ENCODE results near the gene EPS8L2. TPM values are rescaled to one million over a fixed set of nuclear protein-coding genes. Genes with fewer than 3 reads are reported as not detected.

EPS8L2 gene
- total and polyA plus RNA-seq, 2 of the 4 experiments (the other 2 are of a cell fraction): 17.2 to 39.4 TPM

GRCh38 chr11:673866-674265 lies 32.2 kb upstream of the EPS8L2 start:
- H3K9ac ChIP-seq (ENCODE audit: low read depth, low read length): no peak overlapping the region
- no peak overlapping the region for H2BK120ac ChIP-seq (ENCODE audit: low read depth, low read length)
- no peak overlapping the region for H4K5ac ChIP-seq (ENCODE audit: low read depth, low read length)
- H2BK5ac ChIP-seq (ENCODE audit: low read depth, low read length, poor library complexity, severe bottlenecking): no peak overlapping the region
- no peak overlapping the region for H4K91ac ChIP-seq (ENCODE audit: insufficient read depth, low read depth, low read length)
- H3K14ac ChIP-seq (replicated peaks; ENCODE audit: low read depth, low read length): no peak overlapping the region
- no peak overlapping the region for H3K4me2 ChIP-seq (ENCODE audit: low read depth, low read length)
- no peaks in the 10 kb centered on the region; a peak in 2 of 4 replicates for H3K79me1 ChIP-seq (ENCODE audit: low read depth in 1 of 2, low read length in 2 of 2)
- in situ Hi-C loops (cut with MboI; ENCODE audit: low sequenced_read_pairs) (no loop called here), intact Hi-C loops (cut with micrococcal nuclease) (no loop called here), dilution Hi-C loops (cut with HindIII; ENCODE audit: low sequenced_read_pairs, unreplicated experiment) (no loop called here)
- BruUV-seq (replicated peaks): no TSS peak
- no peak overlapping the region for H2BK15ac ChIP-seq (ENCODE audit: low read depth, low read length)
- WGBS, 2 experiments (ENCODE audit: extremely low coverage in 2 of 2, insufficient read length in 1 of 2): 100% methylated on average over 1 of the region's 8 CpGs; no CpG with 5 or more reads in 1 of the 2 experiments
- ATAC-seq (ENCODE audit: low read depth) (no peak), DNase-seq (no peak)
- H3K4ac ChIP-seq (ENCODE audit: low read depth, low read length): no peak overlapping the region
- no peak overlapping the region for H3K18ac ChIP-seq (ENCODE audit: low read depth, low read length)
- H2AK9ac ChIP-seq (replicated peaks; ENCODE audit: low read depth, low read length, poor library complexity): no peak overlapping the region
- no peak overlapping the region for H2AFZ ChIP-seq (replicated peaks; ENCODE audit: low read length, poor library complexity)
- ChIA-PET POLR2A (ENCODE audit: unreplicated experiment) (no interaction called here), CTCF (no interaction called here)
- H4K20me1 ChIP-seq (ENCODE audit: insufficient read depth, low read length): no peaks in the 10 kb centered on the region; the same call in none of the 2 replicates
- no peak overlapping the region for H3K56ac ChIP-seq (ENCODE audit: extremely low read depth, insufficient read depth, low read length)
- H4K8ac ChIP-seq (ENCODE audit: low read depth in 2 of 2, low read length in 2 of 2): no peak overlapping the region
- TF ChIP-seq, protein P1, sequence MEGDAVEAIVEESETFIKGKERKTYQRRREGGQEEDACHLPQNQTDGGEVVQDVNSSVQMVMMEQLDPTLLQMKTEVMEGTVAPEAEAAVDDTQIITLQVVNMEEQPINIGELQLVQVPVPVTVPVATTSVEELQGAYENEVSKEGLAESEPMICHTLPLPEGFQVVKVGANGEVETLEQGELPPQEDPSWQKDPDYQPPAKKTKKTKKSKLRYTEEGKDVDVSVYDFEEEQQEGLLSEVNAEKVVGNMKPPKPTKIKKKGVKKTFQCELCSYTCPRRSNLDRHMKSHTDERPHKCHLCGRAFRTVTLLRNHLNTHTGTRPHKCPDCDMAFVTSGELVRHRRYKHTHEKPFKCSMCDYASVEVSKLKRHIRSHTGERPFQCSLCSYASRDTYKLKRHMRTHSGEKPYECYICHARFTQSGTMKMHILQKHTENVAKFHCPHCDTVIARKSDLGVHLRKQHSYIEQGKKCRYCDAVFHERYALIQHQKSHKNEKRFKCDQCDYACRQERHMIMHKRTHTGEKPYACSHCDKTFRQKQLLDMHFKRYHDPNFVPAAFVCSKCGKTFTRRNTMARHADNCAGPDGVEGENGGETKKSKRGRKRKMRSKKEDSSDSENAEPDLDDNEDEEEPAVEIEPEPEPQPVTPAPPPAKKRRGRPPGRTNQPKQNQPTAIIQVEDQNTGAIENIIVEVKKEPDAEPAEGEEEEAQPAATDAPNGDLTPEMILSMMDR (conservative IDR thresholded peaks at IDR 0.05; ENCODE audit: low read depth, low read length): no peak
- TF ChIP-seq NFE2L2 (IDR thresholded peaks at IDR 0.05; ENCODE audit: low read depth, low read length) (no peak), CEBPB (IDR thresholded peaks at IDR 0.05; ENCODE audit: low read depth, low read length) (no peak), RFX5 (IDR thresholded peaks at IDR 0.05; ENCODE audit: low read depth, low read length) (no peak), MAFK (IDR thresholded peaks at IDR 0.05; ENCODE audit: low read depth, low read length) (no peak), FOS (IDR thresholded peaks at IDR 0.05; ENCODE audit: low read depth, low read length) (no peak), CHD1 (IDR thresholded peaks at IDR 0.05; ENCODE audit: low read depth, low read length) (no peak), MAZ (IDR thresholded peaks at IDR 0.05; ENCODE audit: borderline replicate concordance, low read depth, low read length) (no peak), ELK1 (IDR thresholded peaks at IDR 0.05; ENCODE audit: borderline replicate concordance, low read depth, low read length) (no peak), SMC3 (IDR thresholded peaks at IDR 0.05; ENCODE audit: low read depth, low read length) (no peak), MXI1 (IDR thresholded peaks at IDR 0.05; ENCODE audit: borderline replicate concordance, low read depth, low read length) (no peak), BHLHE40 (IDR thresholded peaks at IDR 0.05; ENCODE audit: low read depth, low read length) (no peak), RCOR1 (IDR thresholded peaks at IDR 0.05; ENCODE audit: insufficient replicate concordance, low read length) (no peak), RAD21 (IDR thresholded peaks at IDR 0.05; ENCODE audit: low read length) (no peak), POLR2A (IDR thresholded peaks at IDR 0.05; ENCODE audit: low read depth, low read length) (no peak)
- TF ChIP-seq, protein P2, sequence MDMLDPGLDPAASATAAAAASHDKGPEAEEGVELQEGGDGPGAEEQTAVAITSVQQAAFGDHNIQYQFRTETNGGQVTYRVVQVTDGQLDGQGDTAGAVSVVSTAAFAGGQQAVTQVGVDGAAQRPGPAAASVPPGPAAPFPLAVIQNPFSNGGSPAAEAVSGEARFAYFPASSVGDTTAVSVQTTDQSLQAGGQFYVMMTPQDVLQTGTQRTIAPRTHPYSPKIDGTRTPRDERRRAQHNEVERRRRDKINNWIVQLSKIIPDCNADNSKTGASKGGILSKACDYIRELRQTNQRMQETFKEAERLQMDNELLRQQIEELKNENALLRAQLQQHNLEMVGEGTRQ (IDR thresholded peaks at IDR 0.05; ENCODE audit: low read depth, low read length): no peak
- no peak overlapping the region for H3K23ac ChIP-seq (ENCODE audit: low read depth, low read length)
- H3K4me3 ChIP-seq (ENCODE audit: insufficient read depth, low read depth, low read length): no peak overlapping the region
- H3K9me3 ChIP-seq (ENCODE audit: control insufficient read depth, insufficient read depth, low read length): no peaks in the 10 kb centered on the region
- no peak overlapping the region for H2BK20ac ChIP-seq (ENCODE audit: low read depth, low read length)
- H3K27ac ChIP-seq (ENCODE audit: insufficient read depth, low read length): no peak overlapping the region
- no peak overlapping the region for H2AK5ac ChIP-seq (ENCODE audit: low read depth, low read length)
- H3K4me1 ChIP-seq (ENCODE audit: control insufficient read depth, insufficient read depth, low read length): no peaks in the 10 kb centered on the region
- H3K36me3 ChIP-seq (ENCODE audit: control insufficient read depth, insufficient read depth, low read length): peaks cover 33% of the 10 kb centered on the region
- H3K27me3 ChIP-seq (ENCODE audit: control insufficient read depth, insufficient read depth, low read length): no peaks in the 10 kb centered on the region
- H3K9me1 ChIP-seq (ENCODE audit: insufficient read depth, low read length): 0 out of 2 replicates have a peak, but pooled peaks cover 2% of the 10 kb centered on the region
